NCI-H146 (cell line): ENCODE measurements around the gene DDX53.

Experiments
- DNase-seq: peaks from one replicate; lab custom pipeline; 2025; lab: John Stamatoyannopoulos, UW

Gene DDX53

DNA sequence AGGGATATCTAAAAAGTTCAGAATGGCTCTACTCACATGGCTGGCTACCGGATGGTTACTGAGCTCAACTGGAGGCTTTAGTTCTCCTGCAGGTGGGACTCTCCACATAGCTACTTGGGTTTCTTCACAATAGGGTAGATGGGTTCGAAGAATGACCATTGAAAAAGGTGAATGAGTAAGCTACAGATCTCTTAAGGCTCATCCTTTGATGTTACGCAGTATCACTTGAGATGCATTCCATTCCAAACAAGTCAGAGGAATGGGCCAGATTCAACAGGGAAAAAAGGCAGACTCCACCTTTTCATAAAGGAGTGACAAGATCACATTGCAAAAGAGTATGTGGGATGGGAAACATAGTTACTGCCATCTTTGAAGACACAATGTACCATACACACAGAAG lies 52.6 kb downstream of the DDX53 start:
- no peak for DNase-seq
